Stimulated activated naive CD8-positive, alpha-beta T cell treated with anti-CD3 and anti-CD28 coated beads, Interleukin-15, Interleukin-2, amounts not matched to agents 100 ng/mL and 50 ng/mL, for 24 hours (primary cell): ENCODE data around the gene CD22.
A peak's percentile ranks its signal among the peaks of the same experiment; 100 is the strongest.

Experiments used
- H3K27ac Mint-ChIP-seq: one replicate; pipeline ENCODE4 v1.8.0; 2021; ENCODE audit warnings: mild to moderate bottlenecking, mixed read lengths
- H3K27me3 Mint-ChIP-seq: one replicate; pipeline ENCODE4 v1.8.0; 2021; ENCODE audit warnings: mixed read lengths
- H3K36me3 Mint-ChIP-seq: one replicate; pipeline ENCODE4 v1.8.0; 2021; ENCODE audit warnings: low read depth, mixed read lengths
- H3K4me1 Mint-ChIP-seq: one replicate; pipeline ENCODE4 v1.8.0; 2021; ENCODE audit warnings: low read depth, mixed read lengths
- H3K4me3 Mint-ChIP-seq: one replicate; pipeline ENCODE4 v1.8.0; 2021; ENCODE audit warnings: mild to moderate bottlenecking, mixed read lengths
- H3K9me3 Mint-ChIP-seq: one replicate; pipeline ENCODE4 v1.8.0; 2021; ENCODE audit warnings: mixed read lengths

The CD22 gene

GRCh38 chr19:35315883-35316282, 13.1 kb upstream of the CD22 start:
- H3K4me3 Mint-ChIP-seq, result no peak overlapping the region
- no peaks in the 10 kb centered on the region for H3K27me3 Mint-ChIP-seq
- no peak overlapping the region for H3K27ac Mint-ChIP-seq
- H3K36me3 Mint-ChIP-seq, result no peaks in the 10 kb centered on the region
- no peaks in the 10 kb centered on the region for H3K9me3 Mint-ChIP-seq
- H3K4me1 Mint-ChIP-seq, result peaks cover 17% of the 10 kb centered on the region

- no peak overlapping the region for H3K4me3 Mint-ChIP-seq
- H3K36me3 Mint-ChIP-seq, result no peaks in the 10 kb centered on the region
- no peak overlapping the region for H3K27ac Mint-ChIP-seq
- H3K9me3 Mint-ChIP-seq, result no peaks in the 10 kb centered on the region
- peaks cover 19% of the 10 kb centered on the region for H3K4me1 Mint-ChIP-seq
- H3K27me3 Mint-ChIP-seq, result no peaks in the 10 kb centered on the region
These were observed 12.4 kb upstream of the CD22 start for GRCh38 chr19:35316560-35316959.

GRCh38 chr19:35317464-35318043, 11.4 kb upstream of the CD22 start:
- peaks cover 19% of the 10 kb centered on the region for H3K4me1 Mint-ChIP-seq
- peaks cover 3% of the 10 kb centered on the region for H3K27me3 Mint-ChIP-seq
- H3K4me3 Mint-ChIP-seq, result no peak overlapping the region
- H3K36me3 Mint-ChIP-seq, result no peaks in the 10 kb centered on the region
- no peaks in the 10 kb centered on the region for H3K9me3 Mint-ChIP-seq
- no peak overlapping the region for H3K27ac Mint-ChIP-seq

- peaks cover 19% of the 10 kb centered on the region for H3K4me1 Mint-ChIP-seq
- H3K9me3 Mint-ChIP-seq, result no peaks in the 10 kb centered on the region
- H3K4me3 Mint-ChIP-seq, result no peak overlapping the region
- H3K27me3 Mint-ChIP-seq, result peaks cover 3% of the 10 kb centered on the region
- no peaks in the 10 kb centered on the region for H3K36me3 Mint-ChIP-seq
- peak overlapping the region; percentile 76 for H3K27ac Mint-ChIP-seq
These were observed 10.1 kb upstream of the CD22 start for GRCh38 chr19:35318679-35319448.

- peak overlapping the region; percentile 58 for H3K27ac Mint-ChIP-seq
- no peak overlapping the region for H3K4me3 Mint-ChIP-seq
- no peaks in the 10 kb centered on the region for H3K9me3 Mint-ChIP-seq
- peaks cover 19% of the 10 kb centered on the region for H3K4me1 Mint-ChIP-seq
- no peaks in the 10 kb centered on the region for H3K36me3 Mint-ChIP-seq
- H3K27me3 Mint-ChIP-seq, result peaks cover 3% of the 10 kb centered on the region
These were observed 8.8 kb upstream of the CD22 start for GRCh38 chr19:35320065-35320713.

- H3K27ac Mint-ChIP-seq, result no peak overlapping the region
- no peaks in the 10 kb centered on the region for H3K36me3 Mint-ChIP-seq
- H3K27me3 Mint-ChIP-seq, result peaks cover 8% of the 10 kb centered on the region
- H3K9me3 Mint-ChIP-seq, result no peaks in the 10 kb centered on the region
- no peak overlapping the region for H3K4me3 Mint-ChIP-seq
- peaks cover 19% of the 10 kb centered on the region for H3K4me1 Mint-ChIP-seq
These were observed 7.7 kb upstream of the CD22 start for GRCh38 chr19:35321291-35321690.

- Mint-ChIP-seq H3K27me3 (peaks cover 8% of the 10 kb centered on the region), H3K27ac (no peak overlapping the region), H3K4me1 (peaks cover 19% of the 10 kb centered on the region), H3K9me3 (no peaks in the 10 kb centered on the region), H3K36me3 (no peaks in the 10 kb centered on the region), H3K4me3 (no peak overlapping the region)
These were observed 7.0 kb upstream of the CD22 start for GRCh38 chr19:35322014-35322413.

- Mint-ChIP-seq H3K4me1 (peaks cover 26% of the 10 kb centered on the region), H3K27ac (no peak overlapping the region), H3K9me3 (no peaks in the 10 kb centered on the region), H3K4me3 (no peak overlapping the region), H3K36me3 (no peaks in the 10 kb centered on the region), H3K27me3 (peaks cover 13% of the 10 kb centered on the region)
These were observed 1.3 kb upstream of the CD22 start for GRCh38 chr19:35327642-35328041.

GRCh38 chr19:35329323-35329722, 336 bp downstream of the CD22 start:
- Mint-ChIP-seq H3K9me3 (no peaks in the 10 kb centered on the region), H3K27ac (no peak overlapping the region), H3K4me3 (peak overlapping the region; percentile 78), H3K4me1 (peaks cover 42% of the 10 kb centered on the region), H3K36me3 (no peaks in the 10 kb centered on the region), H3K27me3 (peaks cover 13% of the 10 kb centered on the region)

GRCh38 chr19:35330475-35330874, 1.5 kb downstream of the CD22 start:
- peaks cover 48% of the 10 kb centered on the region for H3K4me1 Mint-ChIP-seq

GRCh38 chr19:35331551-35332214, 2.7 kb downstream of the CD22 start:
- Mint-ChIP-seq H3K4me1 (peaks cover 54% of the 10 kb centered on the region), H3K4me3 (peak overlapping the region; percentile 11), H3K9me3 (no peaks in the 10 kb centered on the region), H3K27me3 (peaks cover 9% of the 10 kb centered on the region), H3K27ac (no peak overlapping the region), H3K36me3 (no peaks in the 10 kb centered on the region)

More at GRCh38 chr19:35330475-35330874, 1.5 kb downstream of the CD22 start:
- Mint-ChIP-seq H3K27me3 (peaks cover 13% of the 10 kb centered on the region), H3K4me3 (peak overlapping the region; percentile 78), H3K9me3 (no peaks in the 10 kb centered on the region), H3K36me3 (no peaks in the 10 kb centered on the region), H3K27ac (peak overlapping the region; percentile 65)

GRCh38 chr19:35332817-35333216, 3.8 kb downstream of the CD22 start:
- peaks cover 9% of the 10 kb centered on the region for H3K27me3 Mint-ChIP-seq
- no peak overlapping the region for H3K27ac Mint-ChIP-seq
- peak overlapping the region; percentile 24 for H3K4me3 Mint-ChIP-seq
- H3K9me3 Mint-ChIP-seq, result no peaks in the 10 kb centered on the region
- no peaks in the 10 kb centered on the region for H3K36me3 Mint-ChIP-seq
- H3K4me1 Mint-ChIP-seq, result peaks cover 50% of the 10 kb centered on the region

GRCh38 chr19:35334144-35334753, 5.3 kb downstream of the CD22 start:
- Mint-ChIP-seq H3K9me3 (no peaks in the 10 kb centered on the region), H3K4me3 (peak overlapping the region; percentile 4), H3K36me3 (no peaks in the 10 kb centered on the region), H3K27me3 (peaks cover 9% of the 10 kb centered on the region), H3K27ac (no peak overlapping the region), H3K4me1 (peaks cover 39% of the 10 kb centered on the region)

GRCh38 chr19:35336166-35336955, 7.4 kb downstream of the CD22 start:
- Mint-ChIP-seq H3K27me3 (peaks cover under 1% of the 10 kb centered on the region), H3K9me3 (no peaks in the 10 kb centered on the region), H3K4me1 (peaks cover 35% of the 10 kb centered on the region), H3K27ac (peak overlapping the region; percentile 37), H3K36me3 (no peaks in the 10 kb centered on the region), H3K4me3 (no peak overlapping the region)
